K562 (cell line): ENCODE data around the gene C10orf71. TPM values are rescaled to one million over a fixed set of nuclear protein-coding genes. Genes with fewer than 3 reads are reported as not detected.

Experiments used
- ATAC-seq: fragments of 200-7000 bp; cut with Tn5 transposase; 3 replicates; pipeline ENCODE4 v1.9.1; 2020; ENCODE audit warnings: moderate library complexity
- BruUV-seq: library from RNA; stranded (reverse); fragments of 400-500 nt; replicated peaks from 2 replicates; lab custom pipeline; 2021; lab: Mats Ljungman, UMichigan
- CTCF ChIA-PET: fragments of 300-600 bp; formaldehyde crosslinking; extraction: SDS; loops from one replicate; lab custom pipeline; 2021; ENCODE audit warnings: low intra/inter-chr PET ratio; lab: Yijun Ruan, JAX
- POLR2A ChIA-PET: fragments of 300-600, 350-650 bp; sonication (Branson Sonifier 250); formaldehyde crosslinking; extraction: SDS; loops from one replicate; lab custom pipeline; 2021; ENCODE audit warnings: antibody characterized with exemption, inconsistent platforms; lab: Yijun Ruan, JAX
- DNase-seq, 4 experiments: peaks; one replicate each; pipeline versions ENCODE4 v3.0.0 to v3.0.0-alpha.2; 2011 to 2018; ENCODE audit warnings: low spot score in 3 of 4, mixed read lengths in 3 of 4; ENCODE audit errors: extremely low read depth in 1 of 4
- FAIRE-seq: peaks from 2 replicates; lab custom pipeline; 2011; peaks lifted over from hg19 to GRCh38; lab: Jason Lieb, UNC
- H2AFZ ChIP-seq: 2 replicates; pipeline ENCODE4 v1.6.0; 2011; ENCODE audit warnings: low read depth, low read length, control low read depth, inconsistent platforms
- H3K27ac ChIP-seq: fragments of 200-600 bp; 3 replicates; pipeline ENCODE4 v1.8.0; 2011; ENCODE audit warnings: low read depth, mild to moderate bottlenecking, control low read depth, inconsistent platforms, low read length, moderate library complexity, mixed read lengths; ENCODE audit errors: extremely low read depth
- H3K27me3 ChIP-seq, 2 experiments: fragments of 300-600 bp in 1 of 2; 2 replicates in 1 of 2; 3 replicates in 1 of 2; pipeline versions ENCODE4 v1.6.0 to v1.8.0; 2011; ENCODE audit warnings: inconsistent platforms in 2 of 2, low read length in 2 of 2, mild to moderate bottlenecking in 1 of 2, mixed read lengths in 1 of 2, moderate library complexity in 1 of 2; ENCODE audit not compliant: control insufficient read depth in 2 of 2, insufficient read depth in 2 of 2
- H3K36me3 ChIP-seq: fragments of 300-600 bp; 3 replicates; pipeline ENCODE4 v1.8.0; 2011; ENCODE audit warnings: mild to moderate bottlenecking, low read length, inconsistent platforms; ENCODE audit not compliant: control insufficient read depth, insufficient read depth
- H3K4me1 ChIP-seq, 2 experiments: fragments of 200-600 bp in 1 of 2; replicated peaks in 1 of 2; 2 replicates in 1 of 2; 3 replicates in 1 of 2; pipeline versions ENCODE4 v1.5.1 to v1.8.0; 2011; ENCODE audit warnings: inconsistent platforms in 2 of 2, low read length in 2 of 2, mild to moderate bottlenecking in 1 of 2, mixed read lengths in 1 of 2, moderate library complexity in 1 of 2; ENCODE audit not compliant: control insufficient read depth in 2 of 2, insufficient read depth in 2 of 2
- H3K4me2 ChIP-seq: 2 replicates; pipeline ENCODE4 v1.6.1; 2011; ENCODE audit warnings: low read length, control low read depth, inconsistent platforms, mixed read lengths; ENCODE audit not compliant: insufficient read depth
- H3K4me3 ChIP-seq: fragments of 200-600 bp; sonication (generic), shearing (Covaris generic); 2 replicates; pipeline ENCODE4 v1.5.1; 2016; ENCODE audit warnings: control low read depth, inconsistent platforms
- H3K79me2 ChIP-seq: fragments of 200-600 bp; 3 replicates; pipeline ENCODE4 v1.8.0; 2011; ENCODE audit warnings: low read length, inconsistent platforms; ENCODE audit not compliant: control insufficient read depth, insufficient read depth
- H3K9ac ChIP-seq, 2 experiments: 2 replicates each; pipeline versions ENCODE4 v1.6.0 to v1.6.1; 2011; ENCODE audit warnings: low read depth in 2 of 2, low read length in 2 of 2, control low read depth in 1 of 2, inconsistent platforms in 1 of 2, mild to moderate bottlenecking in 1 of 2, mixed read lengths in 1 of 2; ENCODE audit not compliant: insufficient read depth in 1 of 2
- H3K9me1 ChIP-seq: one replicate; pipeline ENCODE4 v1.6.0; 2011; ENCODE audit warnings: inconsistent platforms, mild to moderate bottlenecking, low read length, moderate library complexity; ENCODE audit not compliant: control insufficient read depth, insufficient read depth
- H3K9me3 ChIP-seq: replicated peaks from 2 replicates; pipeline ENCODE4 v1.5.1; 2011; ENCODE audit warnings: low read depth, low read length, inconsistent platforms; ENCODE audit not compliant: control insufficient read depth, insufficient read depth
- H4K20me1 ChIP-seq: replicated peaks from 2 replicates; pipeline ENCODE4 v1.6.1; 2011; ENCODE audit warnings: low read length, inconsistent platforms, mixed read lengths; ENCODE audit not compliant: control insufficient read depth, insufficient read depth
- BRD4 ChIP-seq: fragments of 200-600 bp; sonication (generic); IDR thresholded peaks from 2 replicates; pipeline ENCODE4 v1.6.1; 2017; ENCODE audit warnings: inconsistent platforms
- MYC ChIP-seq, 2 experiments: fragments of 250-450 bp in 1 of 2; sonication (Bioruptor Pico) in 1 of 2; IDR thresholded peaks; 2 replicates each; pipeline versions ENCODE4 v1.5.1 to v1.6.1; 2012 to 2021; ENCODE audit warnings: low read depth in 2 of 2, borderline replicate concordance in 1 of 2, improper control_type of control experiment in 1 of 2, low read length in 1 of 2, mild to moderate bottlenecking in 1 of 2, moderate library complexity in 1 of 2
- TBP ChIP-seq: optimal IDR thresholded peaks from 2 replicates; pipeline ENCODE3; 2011; ENCODE audit warnings: low read depth, low read length, improper control_type of control experiment
- ZNF175 ChIP-seq: fragments of 200-800 bp; sonication (Bioruptor generic); IDR thresholded peaks from 2 replicates; pipeline ENCODE4 v1.6.1; 2016; ENCODE audit warnings: low read depth, mild to moderate bottlenecking, missing genetic modification characterization, missing compliant biosample characterization
- ZNF24 ChIP-seq: fragments of 450-650 bp; IDR thresholded peaks from 2 replicates; pipeline ENCODE4 v1.6.1; 2016
- WGBS: fragments of 100-300 bp; shearing (Covaris generic); methylation state at CpG from one replicate; pipeline ENCODE4 v1.1.6; 2016; ENCODE audit warnings: low coverage, mixed read lengths; ENCODE audit not compliant: insufficient coverage; ENCODE audit errors: missing lambda C conversion rate; 5-methylcytosine and 5-hydroxymethylcytosine counted together
- in situ Hi-C: fragments of 300-500 bp; cut with MboI; formaldehyde crosslinking; loops from 4 replicates; pipeline ENCODE4 v1.15.0; 2018; ENCODE audit warnings: inconsistent platforms, mixed read lengths
- intact Hi-C: fragments of 100-400 bp; cut with micrococcal nuclease; formaldehyde crosslinking; loops from 2 replicates; pipeline ENCODE4 v1.14.2; 2022
- polyA plus RNA-seq, 8 experiments: library from polyadenylated mRNA; depleted of rRNA in 4 of 8; stranded (reverse) in 5 of 8; unstranded in 3 of 8; fragments of >200 nt; fragmentation: Nextera tagmentation in 2 of 8; fragmentation: Illumina TruSeq in 1 of 8; extraction: Ambion mirVana in 2 of 8; extraction: Trizol in 1 of 8; gene quantifications; 2 replicates each; pipeline versions ENCODE4 v1.2.1 to v1.2.3, GENCODE V29; 2011 to 2014; ENCODE audit warnings: inconsistent platforms in 1 of 8, missing spikeins in 1 of 8
- total RNA-seq, 7 experiments: library from RNA; depleted of rRNA in 6 of 7; stranded (reverse); fragments of >200 nt in 6 of 7; fragmentation: Illumina TruSeq in 2 of 7; extraction: Trizol in 2 of 7; gene quantifications; 2 replicates each; pipeline versions ENCODE4 v1.2.1 to v1.2.3, GENCODE V29; 2011 to 2021; ENCODE audit warnings: low replicate concordance in 1 of 7
- TF ChIP-seq, protein P1 (sequence below): fragments of 450-650 bp; formaldehyde crosslinking; conservative IDR thresholded peaks from 2 replicates; pipeline ENCODE4 v1.4.0; 2022; ENCODE audit warnings: mild to moderate bottlenecking, missing genetic modification characterization
- TF ChIP-seq, protein P2 (sequence below): fragments of 250-450 bp; sonication (Bioruptor Pico); IDR thresholded peaks from 2 replicates; pipeline ENCODE4 v1.4.0; 2020; ENCODE audit warnings: mild to moderate bottlenecking, moderate library complexity
- TF ChIP-seq, protein P3 (sequence below): fragments of 150-350 bp; IDR thresholded peaks from 2 replicates; pipeline ENCODE4 v1.6.1; 2014; ENCODE audit warnings: low read depth, mild to moderate bottlenecking, low read length, borderline replicate concordance

C10orf71 gene
- total and polyA plus RNA-seq, 9 of the 15 experiments (the other 6 are each of a cell fraction or from before 2014, with no cell fraction given): 0.06 to 4.5 (median 1.3) TPM

DNA sequence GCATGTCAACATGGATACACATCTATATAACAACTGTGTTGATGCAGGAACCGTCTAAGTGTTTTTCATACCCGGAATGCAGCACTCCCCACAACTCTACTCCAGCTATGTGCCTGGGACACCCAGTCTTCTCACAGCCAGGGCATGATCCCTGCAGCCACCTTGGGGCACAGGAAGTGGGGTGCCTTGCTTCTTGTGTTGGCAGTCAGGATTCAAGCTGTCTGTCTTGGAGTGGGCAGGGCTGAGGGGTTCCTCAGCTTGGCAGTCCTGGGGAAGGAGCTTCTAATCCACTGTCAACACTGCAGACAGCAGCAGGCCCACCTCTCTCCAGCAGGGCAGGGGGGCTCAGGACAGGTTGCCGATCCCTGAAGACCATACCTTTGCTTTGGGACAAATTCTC, 55.6 kb downstream of the C10orf71 start:
- no peak for FAIRE-seq

DNA sequence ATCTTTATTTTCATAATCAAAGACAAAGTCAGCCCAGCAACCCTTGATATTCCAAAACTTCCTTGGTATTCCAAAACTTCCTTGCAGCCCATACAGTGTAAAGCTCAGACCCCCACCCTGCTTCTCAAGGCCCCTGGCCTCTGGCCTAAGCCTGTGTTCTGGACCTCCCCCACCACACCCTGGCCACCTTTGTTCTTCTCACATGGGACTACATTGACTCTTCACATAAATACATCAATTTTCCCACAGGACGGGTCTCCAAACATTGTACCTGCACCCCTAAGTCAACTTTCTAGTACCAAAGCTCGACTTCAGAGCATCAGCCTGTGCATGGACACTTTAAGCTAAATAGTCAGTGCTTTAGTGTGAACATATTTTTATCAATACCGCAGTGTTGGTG, 56.3 kb downstream of the C10orf71 start:
- H3K9ac ChIP-seq: no peak overlapping the region
- FAIRE-seq: no peak
- ATAC-seq: no peak
- H3K79me2 ChIP-seq: no peaks in the 10 kb centered on the region
- BruUV-seq: no TSS peak
- no peak overlapping the region for H2AFZ ChIP-seq
- no peak overlapping the region for H3K27ac ChIP-seq
- 0 out of 2 replicates have a peak, but pooled peaks cover 3% of the 10 kb centered on the region for H3K9me3 ChIP-seq
- H3K9me1 ChIP-seq: no peaks in the 10 kb centered on the region
- CTCF ChIA-PET: no interaction called here
- POLR2A ChIA-PET: interaction anchor here (1.0 to 1.2 kb wide), 3 partner anchors 9 to 20 kb away, joined by 3 to 4 read pairs (median 3); no protein-coding TSS in a partner anchor
- H3K4me1 ChIP-seq: no peaks in the 10 kb centered on the region; a peak in 1 of 5 replicates
- no peak for DNase-seq
- no peaks in the 10 kb centered on the region for H3K36me3 ChIP-seq
- peaks cover 3 to 34% of the 10 kb centered on the region in 2 experiments; a peak in 3 of 5 replicates for H3K27me3 ChIP-seq
- intact Hi-C loops: no loop called here
- WGBS: 2% methylated on average over 3 of the region's 3 CpGs
- no peak overlapping the region for H3K4me2 ChIP-seq
- no peaks in the 10 kb centered on the region for H4K20me1 ChIP-seq
- H3K4me3 ChIP-seq: no peak overlapping the region
- in situ Hi-C loops: no loop called here
- no peak for TF ChIP-seq MYC (IDR thresholded peaks at IDR 0.05; ENCODE audit: low read depth, low read length)
- no peak for TF ChIP-seq MYC (CRISPR knock-in tag; IDR thresholded peaks at IDR 0.05; ENCODE audit: borderline replicate concordance, low read depth)
- no peak for TF ChIP-seq TBP
- TF ChIP-seq, protein P1, sequence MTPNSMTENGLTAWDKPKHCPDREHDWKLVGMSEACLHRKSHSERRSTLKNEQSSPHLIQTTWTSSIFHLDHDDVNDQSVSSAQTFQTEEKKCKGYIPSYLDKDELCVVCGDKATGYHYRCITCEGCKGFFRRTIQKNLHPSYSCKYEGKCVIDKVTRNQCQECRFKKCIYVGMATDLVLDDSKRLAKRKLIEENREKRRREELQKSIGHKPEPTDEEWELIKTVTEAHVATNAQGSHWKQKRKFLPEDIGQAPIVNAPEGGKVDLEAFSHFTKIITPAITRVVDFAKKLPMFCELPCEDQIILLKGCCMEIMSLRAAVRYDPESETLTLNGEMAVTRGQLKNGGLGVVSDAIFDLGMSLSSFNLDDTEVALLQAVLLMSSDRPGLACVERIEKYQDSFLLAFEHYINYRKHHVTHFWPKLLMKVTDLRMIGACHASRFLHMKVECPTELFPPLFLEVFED (CRISPR knock-in tag): no peak
- TF ChIP-seq, protein P2, sequence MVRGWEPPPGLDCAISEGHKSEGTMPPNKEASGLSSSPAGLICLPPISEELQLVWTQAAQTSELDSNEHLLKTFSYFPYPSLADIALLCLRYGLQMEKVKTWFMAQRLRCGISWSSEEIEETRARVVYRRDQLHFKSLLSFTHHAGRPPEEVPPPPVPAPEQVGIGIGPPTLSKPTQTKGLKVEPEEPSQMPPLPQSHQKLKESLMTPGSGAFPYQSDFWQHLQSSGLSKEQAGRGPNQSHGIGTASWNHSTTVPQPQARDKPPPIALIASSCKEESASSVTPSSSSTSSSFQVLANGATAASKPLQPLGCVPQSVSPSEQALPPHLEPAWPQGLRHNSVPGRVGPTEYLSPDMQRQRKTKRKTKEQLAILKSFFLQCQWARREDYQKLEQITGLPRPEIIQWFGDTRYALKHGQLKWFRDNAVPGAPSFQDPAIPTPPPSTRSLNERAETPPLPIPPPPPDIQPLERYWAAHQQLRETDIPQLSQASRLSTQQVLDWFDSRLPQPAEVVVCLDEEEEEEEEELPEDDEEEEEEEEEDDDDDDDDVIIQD (CRISPR knock-in tag): no peak
- TF ChIP-seq, protein P3, sequence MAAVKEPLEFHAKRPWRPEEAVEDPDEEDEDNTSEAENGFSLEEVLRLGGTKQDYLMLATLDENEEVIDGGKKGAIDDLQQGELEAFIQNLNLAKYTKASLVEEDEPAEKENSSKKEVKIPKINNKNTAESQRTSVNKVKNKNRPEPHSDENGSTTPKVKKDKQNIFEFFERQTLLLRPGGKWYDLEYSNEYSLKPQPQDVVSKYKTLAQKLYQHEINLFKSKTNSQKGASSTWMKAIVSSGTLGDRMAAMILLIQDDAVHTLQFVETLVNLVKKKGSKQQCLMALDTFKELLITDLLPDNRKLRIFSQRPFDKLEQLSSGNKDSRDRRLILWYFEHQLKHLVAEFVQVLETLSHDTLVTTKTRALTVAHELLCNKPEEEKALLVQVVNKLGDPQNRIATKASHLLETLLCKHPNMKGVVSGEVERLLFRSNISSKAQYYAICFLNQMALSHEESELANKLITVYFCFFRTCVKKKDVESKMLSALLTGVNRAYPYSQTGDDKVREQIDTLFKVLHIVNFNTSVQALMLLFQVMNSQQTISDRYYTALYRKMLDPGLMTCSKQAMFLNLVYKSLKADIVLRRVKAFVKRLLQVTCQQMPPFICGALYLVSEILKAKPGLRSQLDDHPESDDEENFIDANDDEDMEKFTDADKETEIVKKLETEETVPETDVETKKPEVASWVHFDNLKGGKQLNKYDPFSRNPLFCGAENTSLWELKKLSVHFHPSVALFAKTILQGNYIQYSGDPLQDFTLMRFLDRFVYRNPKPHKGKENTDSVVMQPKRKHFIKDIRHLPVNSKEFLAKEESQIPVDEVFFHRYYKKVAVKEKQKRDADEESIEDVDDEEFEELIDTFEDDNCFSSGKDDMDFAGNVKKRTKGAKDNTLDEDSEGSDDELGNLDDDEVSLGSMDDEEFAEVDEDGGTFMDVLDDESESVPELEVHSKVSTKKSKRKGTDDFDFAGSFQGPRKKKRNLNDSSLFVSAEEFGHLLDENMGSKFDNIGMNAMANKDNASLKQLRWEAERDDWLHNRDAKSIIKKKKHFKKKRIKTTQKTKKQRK: no peak
- TF ChIP-seq ZNF175 (CRISPR knock-in tag): no peak

More for the DNA sequence above, 55.6 kb downstream of the C10orf71 start:
- 3% methylated on average over 3 of the region's 3 CpGs for WGBS
- no peak overlapping the region for H2AFZ ChIP-seq
- no TSS peak for BruUV-seq
- H3K4me1 ChIP-seq: no peaks in the 10 kb centered on the region
- H3K27me3 ChIP-seq: peaks cover 3 to 28% of the 10 kb centered on the region in 2 experiments; a peak in 2 of 5 replicates
- H4K20me1 ChIP-seq: no peaks in the 10 kb centered on the region
- ATAC-seq: no peak
- H3K9me3 ChIP-seq: 0 out of 2 replicates have a peak, but pooled peaks cover 3% of the 10 kb centered on the region
- DNase-seq: no peak
- CTCF ChIA-PET: interaction anchor here (0.6 kb wide), 1 partner anchor 24 kb away, joined by 3 read pairs; no protein-coding TSS in a partner anchor
- POLR2A ChIA-PET: interaction anchor here (1.0 to 1.5 kb wide), 4 partner anchors 9 to 20 kb away, joined by 3 to 4 read pairs (median 3); no protein-coding TSS in a partner anchor
- no peak overlapping the region for H3K27ac ChIP-seq
- no peaks in the 10 kb centered on the region for H3K9me1 ChIP-seq
- TF ChIP-seq BRD4 (no peak), ZNF24 (no peak)
- H3K9ac ChIP-seq: no peak overlapping the region
- no peak overlapping the region for H3K4me3 ChIP-seq
- no peaks in the 10 kb centered on the region for H3K79me2 ChIP-seq
- no peaks in the 10 kb centered on the region for H3K36me3 ChIP-seq
- in situ Hi-C loops: no loop called here
- intact Hi-C loops: no loop called here
- H3K4me2 ChIP-seq: no peak overlapping the region
